T-helper 1 cell treated with Interleukin-12 subunit alpha and Interleukin-12 subunit beta and Interleukin-4 antibody, amounts not matched to agents 30 μg/mL and 1 μg/mL, for 36 hours (primary cell): ENCODE measurements around the gene SIX2.

ENCODE experiments used
- H3K27ac Mint-ChIP-seq: one replicate; pipeline ENCODE4 v1.8.0; 2021; ENCODE audit warnings: mild to moderate bottlenecking, mixed read lengths
- H3K27me3 Mint-ChIP-seq: one replicate; pipeline ENCODE4 v1.8.0; 2021; ENCODE audit warnings: low read depth, mixed read lengths
- H3K36me3 Mint-ChIP-seq: one replicate; pipeline ENCODE4 v1.8.0; 2021; ENCODE audit warnings: low read depth, mixed read lengths
- H3K4me1 Mint-ChIP-seq: one replicate; pipeline ENCODE4 v1.8.0; 2021; ENCODE audit warnings: low read depth, mixed read lengths
- H3K4me3 Mint-ChIP-seq: one replicate; pipeline ENCODE4 v1.8.0; 2021; ENCODE audit warnings: mild to moderate bottlenecking, moderate library complexity, mixed read lengths
- H3K9me3 Mint-ChIP-seq: one replicate; pipeline ENCODE4 v1.8.0; 2021; ENCODE audit warnings: mixed read lengths

Gene SIX2

GRCh38 chr2:45000921-45001868 is 8.1 kb downstream of the SIX2 start:
- H3K27me3 Mint-ChIP-seq, result peaks cover 91% of the 10 kb centered on the region
- H3K9me3 Mint-ChIP-seq, result no peaks in the 10 kb centered on the region
- no peak overlapping the region for H3K4me3 Mint-ChIP-seq

GRCh38 chr2:45000341-45000901 is 8.8 kb downstream of the SIX2 start:
- H3K27ac Mint-ChIP-seq, result no peak overlapping the region
- H3K9me3 Mint-ChIP-seq, result no peaks in the 10 kb centered on the region
- H3K36me3 Mint-ChIP-seq, result no peaks in the 10 kb centered on the region
- H3K27me3 Mint-ChIP-seq, result peaks cover 91% of the 10 kb centered on the region
- no peaks in the 10 kb centered on the region for H3K4me1 Mint-ChIP-seq
- H3K4me3 Mint-ChIP-seq, result no peak overlapping the region

More at GRCh38 chr2:45000921-45001868, 8.1 kb downstream of the SIX2 start:
- H3K27ac Mint-ChIP-seq, result no peak overlapping the region
- peaks cover 2% of the 10 kb centered on the region for H3K4me1 Mint-ChIP-seq
- peaks cover 2% of the 10 kb centered on the region for H3K36me3 Mint-ChIP-seq

GRCh38 chr2:44999540-44999939 is 9.7 kb downstream of the SIX2 start:
- no peaks in the 10 kb centered on the region for H3K36me3 Mint-ChIP-seq
- no peak overlapping the region for H3K4me3 Mint-ChIP-seq
- peaks cover 88% of the 10 kb centered on the region for H3K27me3 Mint-ChIP-seq
- H3K4me1 Mint-ChIP-seq, result no peaks in the 10 kb centered on the region
- no peak overlapping the region for H3K27ac Mint-ChIP-seq
- no peaks in the 10 kb centered on the region for H3K9me3 Mint-ChIP-seq

- H3K4me3 Mint-ChIP-seq, result no peak overlapping the region
- H3K4me1 Mint-ChIP-seq, result no peaks in the 10 kb centered on the region
- peaks cover 86% of the 10 kb centered on the region for H3K27me3 Mint-ChIP-seq
- H3K27ac Mint-ChIP-seq, result no peak overlapping the region
- no peaks in the 10 kb centered on the region for H3K36me3 Mint-ChIP-seq
- H3K9me3 Mint-ChIP-seq, result no peaks in the 10 kb centered on the region
Observed at GRCh38 chr2:44997963-44998362, 11.3 kb downstream of the SIX2 start.

GRCh38 chr2:44996356-44996755 is 12.9 kb downstream of the SIX2 start:
- Mint-ChIP-seq H3K27me3 (peaks cover 77% of the 10 kb centered on the region), H3K4me3 (no peak overlapping the region), H3K27ac (no peak overlapping the region), H3K4me1 (no peaks in the 10 kb centered on the region), H3K9me3 (no peaks in the 10 kb centered on the region), H3K36me3 (no peaks in the 10 kb centered on the region)

GRCh38 chr2:44994377-44994776 is 14.9 kb downstream of the SIX2 start:
- H3K4me3 Mint-ChIP-seq, result no peak overlapping the region
- H3K36me3 Mint-ChIP-seq, result no peaks in the 10 kb centered on the region
- H3K27me3 Mint-ChIP-seq, result peaks cover 69% of the 10 kb centered on the region
- H3K4me1 Mint-ChIP-seq, result no peaks in the 10 kb centered on the region
- no peak overlapping the region for H3K27ac Mint-ChIP-seq
- no peaks in the 10 kb centered on the region for H3K9me3 Mint-ChIP-seq

GRCh38 chr2:44989176-44989575 is 20.1 kb downstream of the SIX2 start:
- H3K4me1 Mint-ChIP-seq, result no peaks in the 10 kb centered on the region
- no peaks in the 10 kb centered on the region for H3K9me3 Mint-ChIP-seq
- no peak overlapping the region for H3K4me3 Mint-ChIP-seq
- H3K27me3 Mint-ChIP-seq, result peaks cover 50% of the 10 kb centered on the region
- no peak overlapping the region for H3K27ac Mint-ChIP-seq
- no peaks in the 10 kb centered on the region for H3K36me3 Mint-ChIP-seq

- Mint-ChIP-seq H3K27ac (no peak overlapping the region), H3K27me3 (peaks cover 31% of the 10 kb centered on the region), H3K4me1 (no peaks in the 10 kb centered on the region), H3K9me3 (no peaks in the 10 kb centered on the region), H3K4me3 (no peak overlapping the region), H3K36me3 (no peaks in the 10 kb centered on the region)
Observed at GRCh38 chr2:44983836-44984604, 25.2 kb downstream of the SIX2 start.

GRCh38 chr2:44981714-44982108 is 27.5 kb downstream of the SIX2 start:
- H3K9me3 Mint-ChIP-seq, result no peaks in the 10 kb centered on the region
- H3K4me1 Mint-ChIP-seq, result no peaks in the 10 kb centered on the region
- H3K27me3 Mint-ChIP-seq, result peaks cover 20% of the 10 kb centered on the region

GRCh38 chr2:44980751-44981713 is 28.2 kb downstream of the SIX2 start:
- H3K4me3 Mint-ChIP-seq, result no peak overlapping the region
- no peaks in the 10 kb centered on the region for H3K36me3 Mint-ChIP-seq
- H3K9me3 Mint-ChIP-seq, result no peaks in the 10 kb centered on the region
- no peaks in the 10 kb centered on the region for H3K4me1 Mint-ChIP-seq
- peaks cover 18% of the 10 kb centered on the region for H3K27me3 Mint-ChIP-seq
- no peak overlapping the region for H3K27ac Mint-ChIP-seq

More at GRCh38 chr2:44981714-44982108, 27.5 kb downstream of the SIX2 start:
- Mint-ChIP-seq H3K27ac (no peak overlapping the region), H3K4me3 (no peak overlapping the region), H3K36me3 (no peaks in the 10 kb centered on the region)

- Mint-ChIP-seq H3K36me3 (no peaks in the 10 kb centered on the region), H3K27ac (no peak overlapping the region), H3K9me3 (no peaks in the 10 kb centered on the region), H3K27me3 (peaks cover 18% of the 10 kb centered on the region), H3K4me1 (no peaks in the 10 kb centered on the region), H3K4me3 (no peak overlapping the region)
Observed at GRCh38 chr2:44979581-44979980, 29.7 kb downstream of the SIX2 start.

GRCh38 chr2:44975571-44976450 is 33.4 kb downstream of the SIX2 start:
- Mint-ChIP-seq H3K27me3 (peaks cover 5% of the 10 kb centered on the region), H3K36me3 (no peaks in the 10 kb centered on the region), H3K9me3 (no peaks in the 10 kb centered on the region), H3K4me3 (peak overlapping the region; percentile 21), H3K4me1 (no peaks in the 10 kb centered on the region), H3K27ac (no peak overlapping the region)

GRCh38 chr2:44974064-44974715 is 35.1 kb downstream of the SIX2 start:
- Mint-ChIP-seq H3K27ac (no peak overlapping the region), H3K4me3 (no peak overlapping the region), H3K4me1 (no peaks in the 10 kb centered on the region), H3K27me3 (peaks cover 10% of the 10 kb centered on the region), H3K9me3 (no peaks in the 10 kb centered on the region), H3K36me3 (no peaks in the 10 kb centered on the region)
